ENCODE measurements around the gene SEZ6L2. TPM values are rescaled to one million over a fixed set of nuclear protein-coding genes. Genes with fewer than 3 reads are reported as not detected.

SEZ6L2 gene
- total RNA-seq, 2 donors from 2014 or later, result 2.6 to 4.6 TPM

GRCh38 chr16:29821643-29822115, 77.7 kb downstream of the SEZ6L2 start:
- H3K4me1 ChIP-seq, result peaks cover 0 to 80% of the 10 kb centered on the region in 2 donors
- DNase-seq (ENCODE audit: low spot score), result no peak
- no peaks in the 10 kb centered on the region for H3K27me3 ChIP-seq
- no peak for TF ChIP-seq CTCF (IDR thresholded peaks at IDR 0.05)
- peaks cover 10% of the 10 kb centered on the region for H3K36me3 ChIP-seq
- H3K9me3 ChIP-seq, result no peaks in the 10 kb centered on the region
- peak overlapping the region; percentile 81 to 84 for H3K27ac ChIP-seq
- peak overlapping the region; percentile 66 to 74 for H3K4me3 ChIP-seq

Other genes starting within 250 kb of the SEZ6L2 start
- 1 to 10 TPM; 3.7 to 4.5 TPM for gene SPN, start 236.3 kb downstream of the SEZ6L2 start, total RNA-seq
- gene QPRT, start 220.4 kb downstream of the SEZ6L2 start, total RNA-seq, result 10 to 100 TPM; 18.3 to 38.2 TPM
- under 1 TPM; 0.52 to 0.90 TPM for gene C16orf54, start 153.6 kb downstream of the SEZ6L2 start, total RNA-seq
- not detected for gene ZG16, start 121.3 kb downstream of the SEZ6L2 start, total RNA-seq
- gene KIF22, start 108.8 kb downstream of the SEZ6L2 start, total RNA-seq, result 10 to 100 TPM; 10.1 to 17.1 TPM
- 10 to 100 TPM; 33.0 to 86.6 TPM for gene MAZ, start 93.0 kb downstream of the SEZ6L2 start, total RNA-seq
- under 1 TPM; 0.51 to 0.52 TPM for gene PRRT2, start 87.4 kb downstream of the SEZ6L2 start, total RNA-seq
- 10 to 100 TPM; 23.5 to 27.3 TPM for gene PAGR1, start 83.4 kb downstream of the SEZ6L2 start, total RNA-seq
- 10 to 100 TPM; 44.4 to 77.9 TPM for gene MVP, start 79.1 kb downstream of the SEZ6L2 start, total RNA-seq
- 100 to 1,000 TPM; 135 to 138 TPM for gene CDIPT, start 36.3 kb downstream of the SEZ6L2 start, total RNA-seq
- gene ASPHD1, start 938 bp upstream of the SEZ6L2 start, total RNA-seq, result 1 to 10 TPM; 1.5 to 3.2 TPM
- 1 to 10 TPM; 6.4 to 6.5 TPM for gene KCTD13, start 26.7 kb upstream of the SEZ6L2 start, total RNA-seq
- 100 to 1,000 TPM; 100 to 107 TPM for gene TMEM219, start 62.5 kb upstream of the SEZ6L2 start, total RNA-seq
- gene TAOK2, start 74.3 kb upstream of the SEZ6L2 start, total RNA-seq, result 10 to 100 TPM; 29.1 to 36.7 TPM
- 10 to 100 TPM; 10.3 to 11.4 TPM for gene HIRIP3, start 96.1 kb upstream of the SEZ6L2 start, total RNA-seq
- 100 to 1,000 TPM in 1 of 2 donors, 10 to 100 TPM in 1; 33.4 to 117 TPM for gene INO80E, start 96.7 kb upstream of the SEZ6L2 start, total RNA-seq
- not detected for gene DOC2A, start 111.5 kb upstream of the SEZ6L2 start, total RNA-seq
- not detected for gene C16orf92, start 123.6 kb upstream of the SEZ6L2 start, total RNA-seq
- not detected for gene TLCD3B, start 131.7 kb upstream of the SEZ6L2 start, total RNA-seq
- gene ALDOA, start 166.2 kb upstream of the SEZ6L2 start, total RNA-seq, result 1,000 to 10,000 TPM; 2,869 to 3,626 TPM
- gene PPP4C, start 176.4 kb upstream of the SEZ6L2 start, total RNA-seq, result 10 to 100 TPM; 23.2 to 32.7 TPM
- gene TBX6, start 192.4 kb upstream of the SEZ6L2 start, total RNA-seq, result under 1 TPM in 1 of 2 donors, not detected in 1; 0.43 TPM
- gene YPEL3, start 196.7 kb upstream of the SEZ6L2 start, total RNA-seq, result 100 to 1,000 TPM; 129 to 140 TPM
- gene GDPD3, start 214.0 kb upstream of the SEZ6L2 start, total RNA-seq, result 1 to 10 TPM in 1 of 2 donors, not detected in 1; 1.7 TPM
- 10 to 100 TPM; 27.9 to 76.6 TPM for gene MAPK3, start 223.7 kb upstream of the SEZ6L2 start, total RNA-seq

Data from right atrium auricular region (tissue), 2 donors.